Neuronal stem cell (in vitro differentiated cells): Measurements from ENCODE around the gene TFE3.

Experiments
- DNase-seq: peaks from one replicate; pipeline ENCODE4 v3.0.0-alpha.2; 2013; ENCODE audit warnings: low spot score
- H2AFZ ChIP-seq: one replicate; pipeline ENCODE4 v1.6.1; 2013; ENCODE audit warnings: mild to moderate bottlenecking, low read length, inconsistent platforms
- H2AK5ac ChIP-seq: 2 replicates; pipeline ENCODE4 v1.6.1; 2013; ENCODE audit warnings: low read depth, mild to moderate bottlenecking, inconsistent platforms, low read length, moderate library complexity, mixed read lengths
- H2BK120ac ChIP-seq: 2 replicates; pipeline ENCODE4 v1.6.1; 2013; ENCODE audit warnings: low read depth, mild to moderate bottlenecking, inconsistent platforms, low read length, moderate library complexity, mixed read lengths
- H2BK12ac ChIP-seq: one replicate; pipeline ENCODE4 v1.6.1; 2013; ENCODE audit warnings: low read length, inconsistent platforms
- H2BK15ac ChIP-seq: 2 replicates; pipeline ENCODE4 v1.6.1; 2013; ENCODE audit warnings: mild to moderate bottlenecking, low read length, inconsistent platforms, mixed read lengths
- H2BK5ac ChIP-seq: one replicate; pipeline ENCODE4 v1.6.1; 2013; ENCODE audit warnings: inconsistent platforms, mild to moderate bottlenecking, low read length, moderate library complexity
- H3K14ac ChIP-seq: one replicate; pipeline ENCODE4 v1.6.1; 2013; ENCODE audit warnings: low read length, inconsistent platforms
- H3K18ac ChIP-seq: 2 replicates; pipeline ENCODE4 v1.6.1; 2013; ENCODE audit warnings: low read length, inconsistent platforms
- H3K23ac ChIP-seq: 2 replicates; pipeline ENCODE4 v1.6.1; 2013; ENCODE audit warnings: low read depth, mild to moderate bottlenecking, mixed read lengths, low read length, inconsistent platforms; ENCODE audit not compliant: poor library complexity
- H3K27ac ChIP-seq: replicated peaks from 3 replicates; pipeline ENCODE4 v1.5.1; 2013; ENCODE audit warnings: low read length, inconsistent platforms
- H3K27me3 ChIP-seq, 3 experiments: 2 replicates each; pipeline ENCODE4 v1.6.1; 2013; ENCODE audit warnings: low read length in 3 of 3, mild to moderate bottlenecking in 2 of 3, inconsistent platforms in 1 of 3, low read depth in 1 of 3, mixed read lengths in 1 of 3, moderate library complexity in 1 of 3; ENCODE audit not compliant: control insufficient read depth in 3 of 3, insufficient read depth in 3 of 3
- H3K36me3 ChIP-seq, 2 donors: replicated peaks in 1 of 2; 2 replicates each; pipeline ENCODE4 v1.6.1; 2013; ENCODE audit warnings: low read length in 2 of 2; ENCODE audit not compliant: control insufficient read depth in 2 of 2, insufficient read depth in 2 of 2
- H3K4ac ChIP-seq: 2 replicates; pipeline ENCODE4 v1.6.1; 2013; ENCODE audit warnings: inconsistent platforms, mild to moderate bottlenecking, low read length, moderate library complexity
- H3K4me1 ChIP-seq, 2 donors: 1 replicate in 1 of 2; 2 replicates in 1 of 2; pipeline ENCODE4 v1.6.1; 2013; ENCODE audit warnings: low read length in 2 of 2, low read depth in 1 of 2; ENCODE audit not compliant: control insufficient read depth in 2 of 2, insufficient read depth in 1 of 2
- H3K4me2 ChIP-seq: one replicate; pipeline ENCODE4 v1.6.1; 2013; ENCODE audit warnings: mild to moderate bottlenecking, low read length, inconsistent platforms; ENCODE audit not compliant: insufficient read depth, poor library complexity, severe bottlenecking
- H3K4me3 ChIP-seq, 2 donors: 2 replicates each; pipeline ENCODE4 v1.5.1; 2013; ENCODE audit warnings: low read length in 2 of 2, mild to moderate bottlenecking in 2 of 2, inconsistent platforms in 1 of 2, moderate library complexity in 1 of 2
- H3K79me1 ChIP-seq: one replicate; pipeline ENCODE4 v1.6.1; 2013; ENCODE audit warnings: low read depth, mild to moderate bottlenecking, inconsistent platforms, low read length, moderate library complexity
- H3K9ac ChIP-seq: one replicate; pipeline ENCODE4 v1.6.1; 2013; ENCODE audit warnings: mild to moderate bottlenecking, low read depth, low read length, inconsistent platforms; ENCODE audit not compliant: poor library complexity
- H3K9me3 ChIP-seq, 2 donors: replicated peaks in 1 of 2; 2 replicates each; pipeline versions ENCODE3 to v1.6.1; 2013; ENCODE audit warnings: low read length in 2 of 2, mild to moderate bottlenecking in 2 of 2, inconsistent platforms in 1 of 2, low read depth in 1 of 2, mixed read lengths in 1 of 2, moderate library complexity in 1 of 2; ENCODE audit not compliant: control insufficient read depth in 2 of 2, insufficient read depth in 1 of 2
- H4K8ac ChIP-seq: one replicate; pipeline ENCODE4 v1.6.1; 2013; ENCODE audit warnings: low read depth, mild to moderate bottlenecking, inconsistent platforms, low read length, moderate library complexity
- H4K91ac ChIP-seq: one replicate; pipeline ENCODE4 v1.6.1; 2013; ENCODE audit warnings: low read length, low read depth, mild to moderate bottlenecking, inconsistent platforms; ENCODE audit not compliant: poor library complexity
- WGBS, 2 donors: extraction: QIAGEN DNeasy Blood & Tissue Kit; methylation state at CpG; one replicate each; pipeline ENCODE4 v1.1.7; 2013; ENCODE audit warnings: missing lambda C conversion rate in 2 of 2, mixed read lengths in 1 of 2; ENCODE audit not compliant: insufficient read length in 2 of 2, insufficient replicate concordance in 1 of 2; ENCODE audit errors: extremely low coverage in 2 of 2; 5-methylcytosine and 5-hydroxymethylcytosine counted together

The TFE3 gene

DNA sequence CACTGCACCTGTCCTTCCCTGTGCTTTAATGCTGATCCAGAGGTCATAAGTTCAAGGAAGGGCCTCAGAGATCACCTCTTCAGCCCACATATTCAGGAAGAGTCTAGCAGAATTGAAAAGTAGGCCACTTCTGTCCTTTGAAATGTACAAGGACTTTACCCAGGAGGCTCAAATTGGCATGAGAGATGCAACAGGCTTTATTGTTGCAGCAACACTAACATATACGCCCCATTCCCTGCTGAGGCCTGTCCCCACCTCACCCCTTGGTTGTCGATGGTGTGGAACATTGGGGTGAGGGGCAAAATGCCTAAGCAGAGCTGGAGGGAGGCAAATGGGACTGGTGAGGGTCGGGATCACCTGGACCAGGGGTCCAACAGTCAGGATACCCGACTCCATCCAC is 27.8 kb upstream of the TFE3 start:
- H2BK120ac ChIP-seq = no peak overlapping the region
- WGBS, 2 donors = no CpG with 5 or more reads among the region's 4 CpGs

GRCh38 chrX:49069038-49069437 is 25.9 kb upstream of the TFE3 start:
- H4K8ac ChIP-seq = no peak overlapping the region
- no peak overlapping the region for H3K14ac ChIP-seq
- H2BK5ac ChIP-seq = no peak overlapping the region
- peaks cover 0 to 18% of the 10 kb centered on the region in 2 donors for H3K36me3 ChIP-seq
- H3K27me3 ChIP-seq = no peaks in the 10 kb centered on the region
- H3K4ac ChIP-seq = no peak overlapping the region
- no peaks in the 10 kb centered on the region for H3K9me3 ChIP-seq
- H3K18ac ChIP-seq = no peak overlapping the region
- no peak overlapping the region for H2AK5ac ChIP-seq
- no peak overlapping the region for H2AFZ ChIP-seq
- H2BK15ac ChIP-seq = no peak overlapping the region
- no peak overlapping the region for H2BK12ac ChIP-seq
- no peak overlapping the region for H3K27ac ChIP-seq
- H3K79me1 ChIP-seq = peaks cover 5% of the 10 kb centered on the region
- no peak for DNase-seq
- no peak overlapping the region for H3K23ac ChIP-seq
- H3K4me3 ChIP-seq = no peak overlapping the region
- H3K9ac ChIP-seq = no peak overlapping the region
- H4K91ac ChIP-seq = no peak overlapping the region
- H3K4me2 ChIP-seq = no peak overlapping the region
- no CpG with 5 or more reads among the region's 11 CpGs for WGBS, 2 donors
- H3K4me1 ChIP-seq = peaks cover 0 to 2% of the 10 kb centered on the region in 2 donors
- no peak overlapping the region for H2BK120ac ChIP-seq

More for the DNA sequence above, 27.8 kb upstream of the TFE3 start:
- H3K27me3 ChIP-seq = no peaks in the 10 kb centered on the region
- H3K27ac ChIP-seq = no peak overlapping the region
- H2BK15ac ChIP-seq = no peak overlapping the region
- H3K36me3 ChIP-seq = peaks cover 0 to 27% of the 10 kb centered on the region in 2 donors
- H3K9ac ChIP-seq = no peak overlapping the region
- H3K79me1 ChIP-seq = peaks cover 3% of the 10 kb centered on the region
- no peak overlapping the region for H3K4me3 ChIP-seq
- no peak overlapping the region for H3K4ac ChIP-seq
- no peak overlapping the region for H3K18ac ChIP-seq
- peaks cover 0 to 2% of the 10 kb centered on the region in 2 donors for H3K4me1 ChIP-seq
- H4K91ac ChIP-seq = no peak overlapping the region
- H3K4me2 ChIP-seq = no peak overlapping the region
- H2AK5ac ChIP-seq = no peak overlapping the region
- DNase-seq = no peak
- H2BK5ac ChIP-seq = no peak overlapping the region
- H4K8ac ChIP-seq = no peak overlapping the region
- no peak overlapping the region for H2BK12ac ChIP-seq
- H3K23ac ChIP-seq = no peak overlapping the region
- H2AFZ ChIP-seq = no peak overlapping the region
- H3K14ac ChIP-seq = no peak overlapping the region
- H3K9me3 ChIP-seq = no peaks in the 10 kb centered on the region

DNA sequence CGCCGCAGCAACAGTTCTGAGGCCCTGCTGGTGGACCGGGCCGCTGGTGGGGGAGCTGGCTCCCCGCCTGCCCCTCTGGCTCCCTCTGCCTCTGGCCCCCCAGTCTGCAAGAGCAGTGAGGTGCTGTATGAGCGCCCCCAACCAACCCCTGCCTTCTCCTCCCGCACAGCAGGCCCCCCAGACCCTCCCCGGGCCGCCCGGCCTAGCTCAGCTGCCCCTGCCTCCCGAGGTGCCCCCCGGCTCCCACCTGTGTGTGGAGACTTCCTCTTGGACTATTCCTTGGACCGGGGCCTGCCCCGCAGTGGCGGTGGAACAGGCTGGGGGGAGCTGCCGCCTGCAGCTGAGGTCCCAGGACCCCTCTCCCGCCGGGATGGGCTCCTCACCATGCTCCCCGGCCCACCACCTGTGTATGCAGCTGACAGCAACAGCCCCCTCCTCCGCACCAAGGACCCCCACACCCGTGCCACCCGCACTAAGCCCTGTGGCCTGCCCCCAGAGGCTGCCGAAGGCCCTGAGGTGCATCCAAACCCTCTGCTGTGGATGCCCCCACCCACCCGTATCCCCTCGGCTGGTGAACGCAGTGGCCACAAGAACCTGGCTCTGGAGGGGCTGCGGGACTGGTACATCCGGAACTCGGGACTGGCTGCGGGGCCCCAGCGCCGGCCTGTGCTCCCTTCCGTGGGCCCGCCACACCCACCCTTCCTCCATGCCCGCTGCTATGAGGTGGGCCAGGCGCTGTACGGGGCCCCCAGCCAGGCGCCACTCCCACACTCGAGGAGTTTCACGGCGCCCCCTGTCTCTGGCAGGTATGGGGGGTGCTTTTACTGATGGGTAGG is 24.3 kb upstream of the TFE3 start:
- Histone ChIP-seq H3K23ac (no peak overlapping the region), H3K27me3 (no peaks in the 10 kb centered on the region), H3K36me3 (peaks cover 0 to 18% of the 10 kb centered on the region in 2 donors), H2BK120ac (no peak overlapping the region), H3K4me2 (no peak overlapping the region), H3K9me3 (no peaks in the 10 kb centered on the region), H4K91ac (no peak overlapping the region), H2BK5ac (no peak overlapping the region), H3K79me1 (peaks cover 5% of the 10 kb centered on the region), H2AFZ (no peak overlapping the region), H3K27ac (no peak overlapping the region), H2BK15ac (no peak overlapping the region), H3K14ac (no peak overlapping the region), H2BK12ac (no peak overlapping the region), H4K8ac (no peak overlapping the region), H3K9ac (no peak overlapping the region), H3K18ac (no peak overlapping the region), H3K4me3 (no peak overlapping the region), H2AK5ac (no peak overlapping the region), H3K4me1 (no peaks in the 10 kb centered on the region), H3K4ac (no peak overlapping the region)
- WGBS, 2 donors = no CpG with 5 or more reads among the region's 41 CpGs
- DNase-seq = no peak

DNA sequence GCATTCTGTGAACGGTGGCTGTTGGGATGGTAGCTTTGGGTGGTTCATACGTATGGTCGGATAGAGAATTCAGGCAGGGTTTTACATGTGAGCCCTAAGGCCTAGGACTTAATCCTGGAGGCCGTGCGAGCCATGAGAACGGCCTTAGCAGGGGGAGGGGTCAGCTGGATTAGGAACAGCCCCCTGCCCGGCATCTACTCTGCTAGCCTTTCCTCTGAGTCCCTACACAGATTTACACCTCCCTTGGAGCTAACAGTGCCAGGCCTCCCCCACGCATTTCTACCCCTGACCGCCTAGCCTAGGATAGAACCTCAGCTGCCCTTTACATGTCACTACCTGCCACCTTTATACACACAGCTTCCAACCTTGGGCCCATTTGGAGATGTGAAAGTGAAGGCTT is 23.5 kb upstream of the TFE3 start:
- Histone ChIP-seq H3K9ac (no peak overlapping the region), H3K18ac (no peak overlapping the region), H3K4me1 (no peaks in the 10 kb centered on the region), H2BK15ac (no peak overlapping the region), H3K4me3 (no peak overlapping the region), H3K14ac (no peak overlapping the region), H3K27me3 (no peaks in the 10 kb centered on the region), H3K36me3 (peaks cover 0 to 14% of the 10 kb centered on the region in 2 donors), H2BK12ac (no peak overlapping the region), H3K4ac (no peak overlapping the region), H4K91ac (no peak overlapping the region), H3K79me1 (peaks cover 2% of the 10 kb centered on the region), H2AK5ac (no peak overlapping the region), H2BK5ac (no peak overlapping the region), H3K27ac (no peak overlapping the region), H2AFZ (no peak overlapping the region), H3K23ac (no peak overlapping the region), H4K8ac (peak overlapping the region; percentile 43), H3K9me3 (no peaks in the 10 kb centered on the region), H2BK120ac (no peak overlapping the region), H3K4me2 (no peak overlapping the region)
- no peak for DNase-seq
- WGBS, 2 donors = no CpG with 5 or more reads among the region's 9 CpGs
